ENCODE data around the gene IL11. TPM values are rescaled to one million over a fixed set of nuclear protein-coding genes. Genes with fewer than 3 reads are reported as not detected.

The IL11 gene
- total and polyA plus RNA-seq, 2 of the 13 experiments (the other 11 are each of a cell fraction or from before 2014, with no cell fraction given): 2.5 to 2.9 TPM

GRCh38 chr19:55391191-55391670, 21.0 kb upstream of the IL11 start:
- H3K79me2 ChIP-seq (ENCODE audit: insufficient read depth, low read length): peaks cover 22% of the 10 kb centered on the region
- no peak overlapping the region for H2AFZ ChIP-seq (ENCODE audit: low read length)
- H3K4me1 ChIP-seq (ENCODE audit: insufficient read depth, low read length): peaks cover 55% of the 10 kb centered on the region
- no peaks in the 10 kb centered on the region; a peak in 1 of 5 replicates for H3K27me3 ChIP-seq (ENCODE audit: control insufficient read depth in 1 of 2, insufficient read depth in 2 of 2, low read length in 2 of 2)
- H3K36me3 ChIP-seq (replicated peaks in 1 of 2; ENCODE audit: control insufficient read depth in 1 of 2, insufficient read depth in 2 of 2, low read length in 2 of 2): peaks cover 16 to 35% of the 10 kb centered on the region in 2 experiments
- intact Hi-C loops (cut with micrococcal nuclease; ENCODE audit: unreplicated experiment) (no loop called here), in situ Hi-C loops (cut with HindIII; ENCODE audit: extremely low pct_ligation_motif_present, low pct_unique_long_range_greater_than_20kb) (no loop called here)
- ChIA-PET CTCF (ENCODE audit: low intra/inter-chr PET ratio, low total read pairs) (no interaction called here), POLR2A (interaction anchor here (1.3 to 9.7 kb wide), 3 partner anchors 15 to 52 kb away, joined by 3 to 62 read pairs (median 3); partner anchors contain the start of gene UBE2S)
- 0 out of 2 replicates have a peak, but pooled peaks have one; percentile 26 for TF ChIP-seq NRL (CRISPR knock-in tag; IDR thresholded peaks at IDR 0.05; ENCODE audit: borderline replicate concordance)
- TF ChIP-seq E2F5 (CRISPR knock-in tag; conservative IDR thresholded peaks at IDR 0.05): no peak
- no peak for TF ChIP-seq ZC3H13 (CRISPR knock-in tag; IDR thresholded peaks at IDR 0.05)
- TF ChIP-seq POLR2G (IDR thresholded peaks at IDR 0.05; ENCODE audit: low read depth, low read length): 0 out of 2 replicates have a peak, but pooled peaks have one; percentile 36
- TF ChIP-seq NPAS2 (CRISPR knock-in tag; IDR thresholded peaks at IDR 0.05; ENCODE audit: borderline replicate concordance): no peak
- TF ChIP-seq ZIK1 (CRISPR knock-in tag; IDR thresholded peaks at IDR 0.05; ENCODE audit: borderline replicate concordance, low read depth): no peak
- peak in 1 of 2 experiments; percentile 36; a peak in 2 of 4 replicates for TF ChIP-seq POLR2A (IDR thresholded peaks at IDR 0.05; ENCODE audit: insufficient read depth in 1 of 2, low read depth in 2 of 2, low read length in 2 of 2)
- peak; percentile 67; the same call in 1 of the 2 replicates for TF ChIP-seq ZMYM3 (CRISPR knock-in tag; IDR thresholded peaks at IDR 0.05)
- TF ChIP-seq KLF9 (CRISPR knock-in tag; IDR thresholded peaks at IDR 0.05; ENCODE audit: low read depth): no peak
- peak; percentile 77 for TF ChIP-seq AGO2 (optimal IDR thresholded peaks at IDR 0.05; ENCODE audit: low read depth, low read length)
- TF ChIP-seq ZNF296 (CRISPR knock-in tag; conservative IDR thresholded peaks at IDR 0.05): no peak
- peak; percentile 98 for TF ChIP-seq ZNF768 (CRISPR knock-in tag; IDR thresholded peaks at IDR 0.05)
- TF ChIP-seq POLR2AphosphoS5 (IDR thresholded peaks at IDR 0.05; ENCODE audit: low read depth, low read length): peak; percentile 22; the same call in 1 of the 2 replicates
- no peak for TF ChIP-seq SP1 (IDR thresholded peaks at IDR 0.05)
- TF ChIP-seq SP1 (CRISPR knock-in tag; IDR thresholded peaks at IDR 0.05): no peak
- no peak for FAIRE-seq
- H3K9me3 ChIP-seq (ENCODE audit: low read length): no peaks in the 10 kb centered on the region
- BruUV-seq (replicated peaks): no TSS peak
- no peak overlapping the region for H3K4me3 ChIP-seq (replicated peaks in 1 of 3; ENCODE audit: insufficient read depth in 1 of 3, low read depth in 2 of 3, low read length in 3 of 3)
- H3K9ac ChIP-seq (ENCODE audit: insufficient read depth, low read depth, low read length): no peak overlapping the region
- H3K27ac ChIP-seq (ENCODE audit: extremely low read length, insufficient read depth, low read length): no peak overlapping the region
- H3K4me2 ChIP-seq (ENCODE audit: low read depth, low read length): no peak overlapping the region
- ATAC-seq: no peak
- WGBS (ENCODE audit: low lambda C conversion rate): 97% methylated on average over 6 of the region's 12 CpGs
- peaks cover 44% of the 10 kb centered on the region for H4K20me1 ChIP-seq (ENCODE audit: insufficient read depth, low read length)
- DNase-seq (ENCODE audit: low spot score): no peak
